A673 (cell line): ENCODE data around the gene RFK. TPM values are rescaled to one million over a fixed set of nuclear protein-coding genes. Genes with fewer than 3 reads are reported as not detected.

Experiments
- BruUV-seq: library from RNA; stranded (reverse); fragments of 400-500 nt; replicated peaks from 2 replicates; lab custom pipeline; 2021; lab: Mats Ljungman, UMichigan
- CTCF ChIA-PET: fragments of 300-600 bp; sonication (Branson Sonifier 250); formaldehyde crosslinking; loops from one replicate; lab custom pipeline; 2022; ENCODE audit warnings: antibody characterized with exemption; lab: Charles Lee
- POLR2A ChIA-PET: fragments of 300-600 bp; sonication (Branson Sonifier 250); formaldehyde crosslinking; loops from one replicate; lab custom pipeline; 2022; ENCODE audit warnings: antibody characterized with exemption; ENCODE audit not compliant: low non-redundant PET; lab: Charles Lee
- DNase-seq: peaks from one replicate; pipeline ENCODE4 v3.0.0-alpha.2; 2015; ENCODE audit warnings: low spot score
- H3K27ac ChIP-seq: fragments of 200-600 bp; sonication (generic); 2 replicates; pipeline ENCODE4 v1.5.1; 2016; ENCODE audit warnings: mixed run types, low read depth, mild to moderate bottlenecking, mixed read lengths, antibody characterized with exemption, low read length; ENCODE audit not compliant: poor library complexity, severe bottlenecking
- H3K27me3 ChIP-seq: fragments of 200-600 bp; sonication (generic); replicated peaks from 2 replicates; pipeline ENCODE4 v1.6.1; 2017; ENCODE audit warnings: mixed run types, low read depth, mild to moderate bottlenecking, mixed read lengths, antibody characterized with exemption, low read length; ENCODE audit not compliant: insufficient read depth, poor library complexity
- H3K36me3 ChIP-seq: fragments of 200-600 bp; sonication (generic); 2 replicates; pipeline ENCODE4 v1.6.1; 2016; ENCODE audit warnings: mixed run types, mild to moderate bottlenecking, mixed read lengths, antibody characterized with exemption, low read length; ENCODE audit not compliant: insufficient read depth, poor library complexity, severe bottlenecking
- H3K4me1 ChIP-seq: fragments of 200-600 bp; sonication (generic); 2 replicates; pipeline ENCODE4 v1.6.1; 2017; ENCODE audit warnings: mixed run types, mild to moderate bottlenecking, mixed read lengths, antibody characterized with exemption, low read length; ENCODE audit not compliant: insufficient read depth, poor library complexity, severe bottlenecking
- H3K4me3 ChIP-seq: fragments of 200-600 bp; sonication (generic); 2 replicates; pipeline ENCODE4 v1.5.1; 2016; ENCODE audit warnings: low read depth, mixed run types, mild to moderate bottlenecking, mixed read lengths, low read length; ENCODE audit not compliant: poor library complexity, severe bottlenecking
- H3K9me3 ChIP-seq: fragments of 200-600 bp; sonication (generic); 2 replicates; pipeline ENCODE4 v1.6.1; 2016; ENCODE audit warnings: mixed run types, low read depth, mild to moderate bottlenecking, mixed read lengths, antibody characterized with exemption, low read length; ENCODE audit not compliant: poor library complexity, severe bottlenecking
- CTCF ChIP-seq: fragments of 300-800, 200-600 bp; sonication (generic); conservative IDR thresholded peaks from 2 replicates; pipeline ENCODE4 v1.5.1; 2017; ENCODE audit warnings: low read depth, mild to moderate bottlenecking, antibody characterized with exemption, low read length, moderate library complexity, mixed read lengths
- EZH2 ChIP-seq: fragments of 200-600 bp; sonication (generic); IDR thresholded peaks from 2 replicates; pipeline ENCODE4 v1.6.1; 2017; ENCODE audit warnings: borderline replicate concordance, low read depth, mild to moderate bottlenecking, mixed read lengths, antibody characterized with exemption, low read length; ENCODE audit not compliant: poor library complexity, severe bottlenecking
- intact Hi-C: fragments of 100-400 bp; cut with micrococcal nuclease; formaldehyde crosslinking; loops from one replicate; pipeline ENCODE4 v1.10.0; 2022; ENCODE audit not compliant: unreplicated experiment
- total RNA-seq: library from RNA; stranded (reverse); gene quantifications from 2 replicates; pipeline ENCODE4 v1.2.3, GENCODE V29; 2021

The RFK gene
- total RNA-seq, 1 experiment from 2014 or later, result 22.1 TPM

- peak; percentile 63 for DNase-seq
- Histone ChIP-seq H3K27me3 (no peaks in the 10 kb centered on the region), H3K4me1 (no peaks in the 10 kb centered on the region), H3K27ac (peak overlapping the region; percentile 86), H3K4me3 (peak overlapping the region; percentile 88), H3K9me3 (peaks cover 7% of the 10 kb centered on the region), H3K36me3 (peaks cover 10% of the 10 kb centered on the region)
- ChIA-PET CTCF (interaction anchor here (0.7 to 1.5 kb wide), 2 partner anchors 11 to 25 kb away, joined by 3 read pairs; no protein-coding TSS in a partner anchor), POLR2A (interaction anchor here (0.6 kb wide), 1 partner anchor 118 kb away, joined by 8 read pairs; no protein-coding TSS in a partner anchor)
- intact Hi-C loops, result no loop called here
- no peak for TF ChIP-seq EZH2
- no TSS peak for BruUV-seq
Observed at GRCh38 chr9:76394960-76395252, 680 bp upstream of the RFK start.

GRCh38 chr9:76390656-76391055 lies 3.6 kb downstream of the RFK start:
- Histone ChIP-seq H3K27ac (no peak overlapping the region), H3K36me3 (peaks cover 16% of the 10 kb centered on the region), H3K4me3 (no peak overlapping the region), H3K4me1 (no peaks in the 10 kb centered on the region), H3K27me3 (no peaks in the 10 kb centered on the region), H3K9me3 (peaks cover 7% of the 10 kb centered on the region)
- CTCF ChIA-PET, result no interaction called here
- TF ChIP-seq CTCF (no peak), EZH2 (no peak)
- POLR2A ChIA-PET, result no interaction called here
- intact Hi-C loops, result no loop called here
- no peak for DNase-seq
- BruUV-seq, result no TSS peak

- no TSS peak for BruUV-seq
- intact Hi-C loops, result no loop called here
- CTCF ChIA-PET, result no interaction called here
- Histone ChIP-seq H3K9me3 (no peaks in the 10 kb centered on the region), H3K4me3 (no peak overlapping the region), H3K27me3 (no peaks in the 10 kb centered on the region), H3K4me1 (no peaks in the 10 kb centered on the region), H3K36me3 (no peaks in the 10 kb centered on the region), H3K27ac (no peak overlapping the region)
- no peak for DNase-seq
- TF ChIP-seq EZH2 (no peak), CTCF (no peak)
- POLR2A ChIA-PET, result no interaction called here
Observed at GRCh38 chr9:76379494-76379893, 14.7 kb downstream of the RFK start.

- POLR2A ChIA-PET, result no interaction called here
Observed at GRCh38 chr9:76378367-76379073, 15.7 kb downstream of the RFK start.

More at GRCh38 chr9:76378367-76379073, 15.7 kb downstream of the RFK start:
- H3K36me3 ChIP-seq, result no peaks in the 10 kb centered on the region
- H3K27me3 ChIP-seq, result no peaks in the 10 kb centered on the region
- TF ChIP-seq CTCF, result no peak
- no peak for TF ChIP-seq EZH2
- no peak overlapping the region for H3K4me3 ChIP-seq
- CTCF ChIA-PET, result no interaction called here
- H3K9me3 ChIP-seq, result no peaks in the 10 kb centered on the region
- intact Hi-C loops, result no loop called here
- BruUV-seq, result no TSS peak
- no peak overlapping the region for H3K27ac ChIP-seq
- H3K4me1 ChIP-seq, result no peaks in the 10 kb centered on the region
- no peak for DNase-seq
